ENCODE data around the gene SIRPG. TPM values are rescaled to one million over a fixed set of nuclear protein-coding genes. Genes with fewer than 3 reads are reported as not detected.

SIRPG gene
- total RNA-seq, 2 experiments from 2014 or later = 28.0 to 28.3 TPM

- ChIA-PET CTCF (no interaction called here), POLR2A (no interaction called here)
- Mint-ChIP-seq H3K4me1 (ENCODE audit: low read depth) (peaks cover 81% of the 10 kb centered on the region), H3K27me3 (no peaks in the 10 kb centered on the region), H3K4me3 (no peak overlapping the region), H3K9me3 (no peaks in the 10 kb centered on the region), H3K36me3 (ENCODE audit: low read depth) (peaks cover 76% of the 10 kb centered on the region), H3K27ac (peak overlapping the region; percentile 92)
- DNase-seq (no peak), ATAC-seq (ENCODE audit: poor library complexity) (no peak)
- no peaks in the 10 kb centered on the region for H3K9me3 ChIP-seq (ENCODE audit: control insufficient read depth in 1 of 2, insufficient read depth in 1 of 2, low read length in 2 of 2)
- no peaks in the 10 kb centered on the region for H3K27me3 ChIP-seq (ENCODE audit: control insufficient read depth in 1 of 2, insufficient read depth in 2 of 2, low read length in 2 of 2)
- H3K4me1 ChIP-seq (ENCODE audit: insufficient read depth, low read length) = peaks cover 51% of the 10 kb centered on the region
- H3K27ac ChIP-seq (ENCODE audit: low read depth in 1 of 2, low read length in 2 of 2) = no peak overlapping the region
- no peak overlapping the region for H3K4me3 ChIP-seq (ENCODE audit: low read length)
- peaks cover 44% of the 10 kb centered on the region for H3K36me3 ChIP-seq (ENCODE audit: insufficient read depth, low read length)
- intact Hi-C loops (cut with DNase I, micrococcal nuclease) = no loop called here
- TF ChIP-seq CTCF (IDR thresholded peaks at IDR 0.05) = no peak
These were observed 29.0 kb downstream of the SIRPG start for GRCh38 chr20:1628621-1629020.

- H3K9me3 ChIP-seq (ENCODE audit: control insufficient read depth in 1 of 2, insufficient read depth in 1 of 2, low read length in 2 of 2) = no peaks in the 10 kb centered on the region
- TF ChIP-seq CTCF (IDR thresholded peaks at IDR 0.05) = no peak
- H3K4me1 ChIP-seq (ENCODE audit: insufficient read depth, low read length) = peaks cover 56% of the 10 kb centered on the region
- peak overlapping the region; percentile 92 for H3K27ac Mint-ChIP-seq
- H3K4me3 Mint-ChIP-seq = no peak overlapping the region
- peaks cover 42% of the 10 kb centered on the region for H3K36me3 ChIP-seq (ENCODE audit: insufficient read depth, low read length)
- no peak for DNase-seq
- H3K27me3 Mint-ChIP-seq = no peaks in the 10 kb centered on the region
- CTCF ChIA-PET = interaction anchor here (1.0 kb wide), 1 partner anchor 65 kb away, joined by 3 read pairs; no protein-coding TSS in a partner anchor
- H3K36me3 Mint-ChIP-seq (ENCODE audit: low read depth) = peaks cover 61% of the 10 kb centered on the region
- peaks cover 3% of the 10 kb centered on the region for H3K9me3 Mint-ChIP-seq
- no peak overlapping the region for H3K4me3 ChIP-seq (ENCODE audit: low read length)
- peak overlapping the region; percentile 5 to 14 for H3K27ac ChIP-seq (ENCODE audit: low read depth in 1 of 2, low read length in 2 of 2)
- intact Hi-C loops (cut with DNase I, micrococcal nuclease) = no loop called here
- peaks cover 81% of the 10 kb centered on the region for H3K4me1 Mint-ChIP-seq (ENCODE audit: low read depth)
- ATAC-seq (ENCODE audit: poor library complexity) = no peak
- no peaks in the 10 kb centered on the region for H3K27me3 ChIP-seq (ENCODE audit: control insufficient read depth in 1 of 2, insufficient read depth in 2 of 2, low read length in 2 of 2)
- POLR2A ChIA-PET = interaction anchor here (1.1 to 1.4 kb wide), 2 partner anchors 51 to 69 kb away, joined by 3 read pairs; no protein-coding TSS in a partner anchor
These were observed 30.4 kb downstream of the SIRPG start for GRCh38 chr20:1627200-1627550.

GRCh38 chr20:1626528-1627199 lies 30.9 kb downstream of the SIRPG start:
- Mint-ChIP-seq H3K36me3 (ENCODE audit: low read depth) (peaks cover 56% of the 10 kb centered on the region), H3K27ac (peak overlapping the region; percentile 92), H3K27me3 (no peaks in the 10 kb centered on the region), H3K4me3 (no peak overlapping the region), H3K9me3 (peaks cover 3% of the 10 kb centered on the region), H3K4me1 (ENCODE audit: low read depth) (peaks cover 79% of the 10 kb centered on the region)
- Histone ChIP-seq H3K27ac (ENCODE audit: low read depth in 1 of 2, low read length in 2 of 2) (peak overlapping the region; percentile 5 to 14), H3K9me3 (ENCODE audit: control insufficient read depth in 1 of 2, insufficient read depth in 1 of 2, low read length in 2 of 2) (no peaks in the 10 kb centered on the region), H3K27me3 (ENCODE audit: control insufficient read depth in 1 of 2, insufficient read depth in 2 of 2, low read length in 2 of 2) (no peaks in the 10 kb centered on the region), H3K36me3 (ENCODE audit: insufficient read depth, low read length) (peaks cover 39% of the 10 kb centered on the region), H3K4me1 (ENCODE audit: insufficient read depth, low read length) (peaks cover 54% of the 10 kb centered on the region), H3K4me3 (ENCODE audit: low read length) (no peak overlapping the region)
- ATAC-seq (ENCODE audit: poor library complexity) (no peak), DNase-seq (no peak)
- ChIA-PET POLR2A (interaction anchor here (1.1 to 1.4 kb wide), 2 partner anchors 52 to 70 kb away, joined by 3 read pairs; no protein-coding TSS in a partner anchor), CTCF (no interaction called here)
- TF ChIP-seq CTCF (IDR thresholded peaks at IDR 0.05) = no peak
- intact Hi-C loops (cut with DNase I, micrococcal nuclease) = no loop called here

All from CD4-positive, alpha-beta T cell (primary cell).